T-helper 2 cell treated with Interferon-gamma antibody and Interleukin-4, amounts not matched to agents 5 μg/mL and 100 μg/mL, for 36 hours (primary cell): ENCODE data around the gene SLC1A7.

Experiments used
- DNase-seq: peaks from one replicate; pipeline ENCODE4 v3.0.0; 2021; ENCODE audit warnings: low spot score
- H3K27ac Mint-ChIP-seq: one replicate; pipeline ENCODE4 v1.8.0; 2021; ENCODE audit warnings: mild to moderate bottlenecking, mixed read lengths
- H3K27me3 Mint-ChIP-seq: one replicate; pipeline ENCODE4 v1.8.0; 2021; ENCODE audit warnings: low read depth, mixed read lengths
- H3K36me3 Mint-ChIP-seq: one replicate; pipeline ENCODE4 v1.8.0; 2021; ENCODE audit warnings: low read depth, mixed read lengths
- H3K4me1 Mint-ChIP-seq: one replicate; pipeline ENCODE4 v1.8.0; 2021; ENCODE audit warnings: low read depth, mixed read lengths
- H3K4me3 Mint-ChIP-seq: one replicate; pipeline ENCODE4 v1.8.0; 2022; ENCODE audit warnings: mild to moderate bottlenecking, moderate library complexity, mixed read lengths
- H3K9me3 Mint-ChIP-seq: one replicate; pipeline ENCODE4 v1.8.0; 2021; ENCODE audit warnings: mixed read lengths

SLC1A7 gene

GRCh38 chr1:53123453-53124140, 18.8 kb downstream of the SLC1A7 start:
- H3K36me3 Mint-ChIP-seq: no peaks in the 10 kb centered on the region
- no peak overlapping the region for H3K27ac Mint-ChIP-seq
- H3K9me3 Mint-ChIP-seq: no peaks in the 10 kb centered on the region
- no peak for DNase-seq
- H3K4me1 Mint-ChIP-seq: no peaks in the 10 kb centered on the region
- peaks cover 3% of the 10 kb centered on the region for H3K27me3 Mint-ChIP-seq
- no peak overlapping the region for H3K4me3 Mint-ChIP-seq

GRCh38 chr1:53122961-53123413, 19.5 kb downstream of the SLC1A7 start:
- H3K4me3 Mint-ChIP-seq: no peak overlapping the region
- H3K27me3 Mint-ChIP-seq: peaks cover 3% of the 10 kb centered on the region
- no peaks in the 10 kb centered on the region for H3K36me3 Mint-ChIP-seq
- no peaks in the 10 kb centered on the region for H3K4me1 Mint-ChIP-seq
- H3K9me3 Mint-ChIP-seq: no peaks in the 10 kb centered on the region
- no peak overlapping the region for H3K27ac Mint-ChIP-seq
- no peak for DNase-seq

- H3K27me3 Mint-ChIP-seq: peaks cover 3% of the 10 kb centered on the region
- no peak for DNase-seq
- H3K36me3 Mint-ChIP-seq: no peaks in the 10 kb centered on the region
- H3K4me1 Mint-ChIP-seq: no peaks in the 10 kb centered on the region
- no peaks in the 10 kb centered on the region for H3K9me3 Mint-ChIP-seq
- H3K4me3 Mint-ChIP-seq: no peak overlapping the region
- no peak overlapping the region for H3K27ac Mint-ChIP-seq
Observed at GRCh38 chr1:53122201-53122885, 20.1 kb downstream of the SLC1A7 start.

- Mint-ChIP-seq H3K27ac (no peak overlapping the region), H3K4me1 (no peaks in the 10 kb centered on the region), H3K9me3 (no peaks in the 10 kb centered on the region), H3K4me3 (no peak overlapping the region), H3K27me3 (peaks cover 3% of the 10 kb centered on the region), H3K36me3 (no peaks in the 10 kb centered on the region)
- DNase-seq: no peak
Observed at GRCh38 chr1:53121319-53122172, 20.9 kb downstream of the SLC1A7 start.

- Mint-ChIP-seq H3K4me1 (no peaks in the 10 kb centered on the region), H3K9me3 (no peaks in the 10 kb centered on the region), H3K27me3 (no peaks in the 10 kb centered on the region), H3K27ac (no peak overlapping the region), H3K4me3 (no peak overlapping the region), H3K36me3 (no peaks in the 10 kb centered on the region)
- no peak for DNase-seq
Observed at GRCh38 chr1:53120659-53121058, 21.8 kb downstream of the SLC1A7 start.

- no peaks in the 10 kb centered on the region for H3K27me3 Mint-ChIP-seq
- DNase-seq: no peak
- no peak overlapping the region for H3K27ac Mint-ChIP-seq
- no peaks in the 10 kb centered on the region for H3K4me1 Mint-ChIP-seq
- no peaks in the 10 kb centered on the region for H3K9me3 Mint-ChIP-seq
- H3K4me3 Mint-ChIP-seq: no peak overlapping the region
- no peaks in the 10 kb centered on the region for H3K36me3 Mint-ChIP-seq
Observed at GRCh38 chr1:53117836-53118235, 24.6 kb downstream of the SLC1A7 start.

- Mint-ChIP-seq H3K27ac (no peak overlapping the region), H3K36me3 (no peaks in the 10 kb centered on the region), H3K9me3 (no peaks in the 10 kb centered on the region)
Observed at GRCh38 chr1:53116933-53117600, 25.4 kb downstream of the SLC1A7 start.

GRCh38 chr1:53116307-53116810, 26.1 kb downstream of the SLC1A7 start:
- Mint-ChIP-seq H3K4me3 (no peak overlapping the region), H3K27ac (no peak overlapping the region), H3K36me3 (no peaks in the 10 kb centered on the region), H3K27me3 (no peaks in the 10 kb centered on the region), H3K4me1 (no peaks in the 10 kb centered on the region), H3K9me3 (no peaks in the 10 kb centered on the region)
- no peak for DNase-seq

More at GRCh38 chr1:53116933-53117600, 25.4 kb downstream of the SLC1A7 start:
- Mint-ChIP-seq H3K4me3 (no peak overlapping the region), H3K27me3 (no peaks in the 10 kb centered on the region), H3K4me1 (no peaks in the 10 kb centered on the region)
- no peak for DNase-seq

- Mint-ChIP-seq H3K9me3 (no peaks in the 10 kb centered on the region), H3K27ac (no peak overlapping the region), H3K27me3 (no peaks in the 10 kb centered on the region), H3K4me3 (no peak overlapping the region), H3K36me3 (no peaks in the 10 kb centered on the region), H3K4me1 (peaks cover 7% of the 10 kb centered on the region)
- no peak for DNase-seq
Observed at GRCh38 chr1:53115403-53116306, 26.8 kb downstream of the SLC1A7 start.

GRCh38 chr1:53114581-53115400, 27.6 kb downstream of the SLC1A7 start:
- Mint-ChIP-seq H3K36me3 (no peaks in the 10 kb centered on the region), H3K27me3 (peaks cover 2% of the 10 kb centered on the region), H3K27ac (no peak overlapping the region), H3K4me3 (no peak overlapping the region), H3K9me3 (no peaks in the 10 kb centered on the region), H3K4me1 (peaks cover 8% of the 10 kb centered on the region)
- no peak for DNase-seq

- Mint-ChIP-seq H3K9me3 (no peaks in the 10 kb centered on the region), H3K4me1 (peaks cover 8% of the 10 kb centered on the region), H3K27ac (no peak overlapping the region), H3K27me3 (peaks cover 2% of the 10 kb centered on the region), H3K4me3 (no peak overlapping the region), H3K36me3 (no peaks in the 10 kb centered on the region)
- no peak for DNase-seq
Observed at GRCh38 chr1:53114090-53114489, 28.3 kb downstream of the SLC1A7 start.

GRCh38 chr1:53112861-53113260, 29.6 kb downstream of the SLC1A7 start:
- no peak for DNase-seq
- Mint-ChIP-seq H3K36me3 (no peaks in the 10 kb centered on the region), H3K9me3 (no peaks in the 10 kb centered on the region), H3K27me3 (peaks cover 6% of the 10 kb centered on the region), H3K27ac (no peak overlapping the region), H3K4me3 (no peak overlapping the region), H3K4me1 (peaks cover 12% of the 10 kb centered on the region)
